Neural progenitor cell (in vitro differentiated cells): ENCODE measurements around the gene PEAK1.

Source experiments
- CTCF ChIP-seq: fragments of 200-600 bp; sonication (generic); IDR thresholded peaks from 2 replicates; pipeline ENCODE4 v1.5.1; 2017; ENCODE audit warnings: antibody characterized with exemption, mild to moderate bottlenecking
- EZH2 ChIP-seq: fragments of 200-600 bp; sonication (generic); IDR thresholded peaks from 2 replicates; pipeline ENCODE4 v1.6.1; 2017; ENCODE audit warnings: antibody characterized with exemption, mild to moderate bottlenecking, moderate library complexity
- EZH2phosphoT487 ChIP-seq: fragments of 200-600 bp; sonication (generic); IDR thresholded peaks from 2 replicates; pipeline ENCODE4 v1.6.1; 2017; ENCODE audit warnings: antibody characterized with exemption

GRCh38 chr15:77160562-77161478 lies 259.1 kb downstream of the PEAK1 start:
- TF ChIP-seq CTCF = no peak
- TF ChIP-seq EZH2phosphoT487 = no peak
- no peak for TF ChIP-seq EZH2
